A673 (cell line): ENCODE measurements around the gene TTC1.

Experiments used
- EZH2 ChIP-seq: fragments of 200-600 bp; sonication (generic); IDR thresholded peaks from 2 replicates; pipeline ENCODE4 v1.6.1; 2017; ENCODE audit warnings: borderline replicate concordance, low read depth, mild to moderate bottlenecking, mixed read lengths, antibody characterized with exemption, low read length; ENCODE audit not compliant: poor library complexity, severe bottlenecking
- TF ChIP-seq, protein P1 (sequence below): fragments of 300-800, 200-600 bp; sonication (generic); conservative IDR thresholded peaks from 2 replicates; pipeline ENCODE4 v1.5.1; 2017; ENCODE audit warnings: low read depth, mild to moderate bottlenecking, antibody characterized with exemption, low read length, moderate library complexity, mixed read lengths

DNA sequence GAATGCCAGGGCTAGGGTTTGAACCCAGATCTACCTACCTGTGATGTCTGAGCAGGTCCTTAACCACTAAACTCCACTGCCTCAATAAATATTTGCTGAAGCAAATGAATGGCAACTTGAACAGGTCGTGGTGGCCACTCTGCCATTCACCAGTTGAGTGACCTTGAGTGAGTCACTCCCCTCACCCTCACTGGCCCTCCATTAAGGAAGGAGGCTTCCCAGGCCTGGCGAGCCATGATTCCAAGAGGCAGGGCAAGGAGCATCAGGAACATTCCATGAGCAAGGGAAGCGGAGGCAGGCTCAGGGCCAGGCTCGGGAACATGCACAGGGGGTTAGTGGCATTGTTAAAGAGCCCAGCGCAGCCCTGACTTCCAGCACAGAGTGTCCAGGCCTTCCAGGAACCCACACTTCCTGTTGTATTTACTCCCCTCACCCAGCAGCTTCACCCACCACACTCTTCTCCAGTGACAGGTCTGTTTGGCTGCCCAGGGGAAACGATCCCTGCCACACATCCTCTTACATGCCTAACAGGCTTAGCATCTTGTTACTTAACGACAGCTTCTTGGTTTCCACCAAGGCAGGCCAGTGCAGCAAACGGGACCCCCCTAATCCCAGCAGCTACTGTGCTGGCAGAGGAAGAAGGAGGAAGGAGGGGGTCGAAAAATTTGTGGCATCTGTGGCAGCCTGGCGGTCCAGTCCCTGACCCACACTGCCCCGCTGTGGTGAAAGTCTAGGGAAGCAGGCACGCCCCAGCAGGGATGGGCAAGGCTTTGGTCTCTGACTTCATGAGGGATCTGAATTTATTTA lies 43.7 kb upstream of the TTC1 start:
- TF ChIP-seq, protein P1, sequence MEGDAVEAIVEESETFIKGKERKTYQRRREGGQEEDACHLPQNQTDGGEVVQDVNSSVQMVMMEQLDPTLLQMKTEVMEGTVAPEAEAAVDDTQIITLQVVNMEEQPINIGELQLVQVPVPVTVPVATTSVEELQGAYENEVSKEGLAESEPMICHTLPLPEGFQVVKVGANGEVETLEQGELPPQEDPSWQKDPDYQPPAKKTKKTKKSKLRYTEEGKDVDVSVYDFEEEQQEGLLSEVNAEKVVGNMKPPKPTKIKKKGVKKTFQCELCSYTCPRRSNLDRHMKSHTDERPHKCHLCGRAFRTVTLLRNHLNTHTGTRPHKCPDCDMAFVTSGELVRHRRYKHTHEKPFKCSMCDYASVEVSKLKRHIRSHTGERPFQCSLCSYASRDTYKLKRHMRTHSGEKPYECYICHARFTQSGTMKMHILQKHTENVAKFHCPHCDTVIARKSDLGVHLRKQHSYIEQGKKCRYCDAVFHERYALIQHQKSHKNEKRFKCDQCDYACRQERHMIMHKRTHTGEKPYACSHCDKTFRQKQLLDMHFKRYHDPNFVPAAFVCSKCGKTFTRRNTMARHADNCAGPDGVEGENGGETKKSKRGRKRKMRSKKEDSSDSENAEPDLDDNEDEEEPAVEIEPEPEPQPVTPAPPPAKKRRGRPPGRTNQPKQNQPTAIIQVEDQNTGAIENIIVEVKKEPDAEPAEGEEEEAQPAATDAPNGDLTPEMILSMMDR, result peak; percentile 61
- TF ChIP-seq EZH2, result no peak
